Erythroblast (primary cell): ENCODE results near the gene SPN.

Experiments used
- GATA1 ChIP-seq: IDR thresholded peaks from 2 replicates; pipeline ENCODE4 v1.6.1; 2011; ENCODE audit warnings: low read depth, mild to moderate bottlenecking, control low read depth, low read length, moderate library complexity
- POLR2A ChIP-seq: IDR thresholded peaks from 2 replicates; pipeline ENCODE4 v1.6.1; 2011; ENCODE audit warnings: mild to moderate bottlenecking, low read length

DNA sequence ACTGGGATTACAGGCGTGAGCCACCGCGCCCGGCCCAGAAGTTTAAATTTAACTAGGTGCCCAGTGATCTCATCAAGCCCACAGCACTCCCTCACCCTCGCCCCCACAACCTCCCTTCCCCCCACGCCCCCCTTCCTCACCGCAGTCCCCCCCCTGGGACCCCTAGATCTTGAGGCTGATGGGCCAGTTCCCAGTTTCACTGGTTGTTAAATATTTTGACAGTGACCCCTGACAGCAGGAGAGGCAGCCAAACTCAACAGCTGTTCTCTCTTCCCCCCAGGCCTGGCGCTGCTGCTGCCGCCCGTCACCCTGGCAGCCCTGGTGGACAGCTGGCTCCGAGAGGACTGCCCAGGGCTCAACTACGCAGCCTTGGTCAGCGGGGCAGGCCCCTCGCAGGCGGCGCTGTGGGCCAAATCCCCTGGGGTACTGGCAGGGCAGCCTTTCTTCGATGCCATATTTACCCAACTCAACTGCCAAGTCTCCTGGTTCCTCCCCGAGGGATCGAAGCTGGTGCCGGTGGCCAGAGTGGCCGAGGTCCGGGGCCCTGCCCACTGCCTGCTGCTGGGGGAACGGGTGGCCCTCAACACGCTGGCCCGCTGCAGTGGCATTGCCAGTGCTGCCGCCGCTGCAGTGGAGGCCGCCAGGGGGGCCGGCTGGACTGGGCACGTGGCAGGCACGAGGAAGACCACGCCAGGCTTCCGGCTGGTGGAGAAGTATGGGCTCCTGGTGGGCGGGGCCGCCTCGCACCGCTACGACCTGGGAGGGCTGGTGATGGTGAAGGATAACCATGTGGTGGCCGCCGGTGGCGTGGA, 31.5 kb downstream of the SPN start:
- TF ChIP-seq POLR2A (no peak), GATA1 (no peak)
